Suprapubic skin (tissue), 3 donors: ENCODE results near the gene EXPH5.

Experiments
- CTCF ChIP-seq, 2 donors: fragments of 200-600 bp in 1 of 2; fragments of 450-650 bp in 1 of 2; sonication (generic) in 1 of 2; IDR thresholded peaks; one replicate each; pipeline ENCODE4 v1.5.1; 2016 to 2019; ENCODE audit warnings: antibody characterized with exemption in 2 of 2, mild to moderate bottlenecking in 1 of 2, moderate library complexity in 1 of 2
- EP300 ChIP-seq: sonication (generic); formaldehyde crosslinking; IDR thresholded peaks from one replicate; pipeline ENCODE4 v1.6.1; 2017; ENCODE audit warnings: antibody characterized with exemption

GRCh38 chr11:108522318-108522717 is 71.2 kb downstream of the EXPH5 start:
- TF ChIP-seq CTCF (IDR thresholded peaks at IDR 0.05) = no peak
- no peak for TF ChIP-seq EP300
